ENCODE results near the gene TTLL11. TPM values are rescaled to one million over a fixed set of nuclear protein-coding genes. Genes with fewer than 3 reads are reported as not detected.

The TTLL11 gene
- total RNA-seq, 1 experiment from 2014 or later = 1.5 TPM

DNA sequence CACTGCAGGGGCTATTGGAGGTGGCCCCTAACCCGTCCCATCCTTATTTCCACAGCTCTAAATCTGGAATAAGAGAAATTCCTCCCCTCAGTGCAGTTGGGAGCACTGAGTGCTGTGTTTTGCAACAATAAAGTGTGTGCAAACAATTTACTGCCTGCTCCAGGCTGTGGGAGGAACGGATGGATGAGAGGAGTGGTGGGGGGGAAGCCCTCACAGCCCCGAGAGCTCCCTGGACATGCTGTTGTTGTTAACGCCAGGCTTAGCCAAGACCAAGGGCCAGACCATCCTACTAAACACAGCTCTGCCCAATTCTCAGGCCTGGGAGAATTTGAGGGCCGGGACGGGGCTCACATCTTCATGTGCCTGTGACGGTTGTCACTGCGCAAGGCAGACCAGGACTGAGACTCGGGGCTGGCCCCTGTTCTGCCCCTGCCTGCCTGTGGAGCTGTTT, 241.4 kb downstream of the TTLL11 start:
- Histone ChIP-seq H3K27ac (ENCODE audit: insufficient read length, low read depth, low read length) (no peak overlapping the region), H4K8ac (replicated peaks; ENCODE audit: insufficient read length, low read depth, low read length) (no peak overlapping the region), H3K9me3 (ENCODE audit: control insufficient read depth, low read depth, low read length) (no peaks in the 10 kb centered on the region), H2BK120ac (ENCODE audit: low read depth, low read length, poor library complexity, severe bottlenecking) (no peak overlapping the region), H3K27me3 (ENCODE audit: insufficient read depth, low read length) (no peaks in the 10 kb centered on the region), H2BK12ac (ENCODE audit: insufficient read length, low read depth, low read length) (no peak overlapping the region), H2AFZ (ENCODE audit: low read length) (no peak overlapping the region), H4K5ac (ENCODE audit: insufficient read length, low read depth, low read length) (no peak overlapping the region), H4K20me1 (ENCODE audit: control insufficient read depth, insufficient read depth, insufficient read length) (no peaks in the 10 kb centered on the region), H3T11ph (ENCODE audit: low read length) (no peak overlapping the region), H3K79me1 (ENCODE audit: insufficient read depth, low read depth, low read length, poor library complexity, severe bottlenecking) (no peaks in the 10 kb centered on the region), H3K9ac (ENCODE audit: extremely low read depth, insufficient read length, low read length) (no peak overlapping the region), H3K14ac (ENCODE audit: insufficient read depth, low read length) (no peak overlapping the region), H3K18ac (ENCODE audit: insufficient read length, low read depth, low read length) (no peak overlapping the region), H2AK5ac (ENCODE audit: insufficient read length, low read length) (no peak overlapping the region), H2BK15ac (ENCODE audit: low read depth, low read length) (no peak overlapping the region), H3K56ac (ENCODE audit: insufficient read length, low read depth, low read length) (no peak overlapping the region), H2BK20ac (ENCODE audit: low read depth, low read length, poor library complexity, severe bottlenecking) (no peak overlapping the region), H3K79me2 (ENCODE audit: insufficient read depth, low read length) (no peaks in the 10 kb centered on the region), H3K4me2 (ENCODE audit: insufficient read depth, insufficient read length, low read length) (no peak overlapping the region), H2BK5ac (ENCODE audit: insufficient read length, low read length) (no peak overlapping the region), H3K23ac (ENCODE audit: insufficient read length, low read depth, low read length) (no peak overlapping the region), H3K23me2 (ENCODE audit: insufficient read length, low read depth, low read length, poor library complexity, severe bottlenecking) (no peaks in the 10 kb centered on the region), H4K91ac (ENCODE audit: insufficient read length, low read depth, low read length) (no peak overlapping the region), H3K4me1 (ENCODE audit: insufficient read depth, low read length) (no peaks in the 10 kb centered on the region), H3K4ac (ENCODE audit: low read depth, low read length) (no peak overlapping the region)
- WGBS (ENCODE audit: extremely low coverage, insufficient read length, low lambda C conversion rate) = no CpG with 5 or more reads among the region's 9 CpGs
- Mint-ChIP-seq H3K36me3 (ENCODE audit: insufficient read depth in 1 of 3, low read depth in 3 of 3) (peaks cover 0 to 6% (median 0%) of the 10 kb centered on the region in 3 experiments; a peak in 5 of 7 replicates), H3K9me3 (peaks cover 14 to 17% of the 10 kb centered on the region in 2 experiments), H3K27me3 (ENCODE audit: low read depth) (no peaks in the 10 kb centered on the region), H3K4me1 (peaks cover 5% of the 10 kb centered on the region in 2 experiments; a peak in 1 of 4 replicates), H3K27ac (no peak overlapping the region; a peak in 1 of 7 replicates), H3K4me3 (no peak overlapping the region)
- DNase-seq = no peak
- no peak for TF ChIP-seq CTCF (conservative IDR thresholded peaks at IDR 0.05)

Data from H9 (cell line).